ENCODE data around the gene DEFB108B.
"Not testable (repeated sequence)": the region's sequence is repeated elsewhere in the genome, so short reads cannot be mapped to it uniquely, and the experiment has no call there.

Gene DEFB108B

GRCh38 chr11:71843858-71844257 is 10.9 kb downstream of the DEFB108B start:
- TF ChIP-seq, protein P1, sequence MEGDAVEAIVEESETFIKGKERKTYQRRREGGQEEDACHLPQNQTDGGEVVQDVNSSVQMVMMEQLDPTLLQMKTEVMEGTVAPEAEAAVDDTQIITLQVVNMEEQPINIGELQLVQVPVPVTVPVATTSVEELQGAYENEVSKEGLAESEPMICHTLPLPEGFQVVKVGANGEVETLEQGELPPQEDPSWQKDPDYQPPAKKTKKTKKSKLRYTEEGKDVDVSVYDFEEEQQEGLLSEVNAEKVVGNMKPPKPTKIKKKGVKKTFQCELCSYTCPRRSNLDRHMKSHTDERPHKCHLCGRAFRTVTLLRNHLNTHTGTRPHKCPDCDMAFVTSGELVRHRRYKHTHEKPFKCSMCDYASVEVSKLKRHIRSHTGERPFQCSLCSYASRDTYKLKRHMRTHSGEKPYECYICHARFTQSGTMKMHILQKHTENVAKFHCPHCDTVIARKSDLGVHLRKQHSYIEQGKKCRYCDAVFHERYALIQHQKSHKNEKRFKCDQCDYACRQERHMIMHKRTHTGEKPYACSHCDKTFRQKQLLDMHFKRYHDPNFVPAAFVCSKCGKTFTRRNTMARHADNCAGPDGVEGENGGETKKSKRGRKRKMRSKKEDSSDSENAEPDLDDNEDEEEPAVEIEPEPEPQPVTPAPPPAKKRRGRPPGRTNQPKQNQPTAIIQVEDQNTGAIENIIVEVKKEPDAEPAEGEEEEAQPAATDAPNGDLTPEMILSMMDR (IDR thresholded peaks at IDR 0.05; ENCODE audit: control insufficient read depth, extremely low read depth, insufficient read depth): no peak
- DNase-seq (ENCODE audit: low read depth): no peak
- H3K4me3 ChIP-seq (ENCODE audit: low read depth, low read length): no peak overlapping the region

- not testable (repeated sequence) for DNase-seq (ENCODE audit: low read depth); H3K4me3 ChIP-seq (ENCODE audit: low read depth, low read length)
These were observed 20.9 kb downstream of the DEFB108B start for GRCh38 chr11:71853895-71854294.

- not testable (repeated sequence) for H3K4me3 ChIP-seq (ENCODE audit: low read depth, low read length); DNase-seq (ENCODE audit: low read depth)
These were observed 22.9 kb downstream of the DEFB108B start for GRCh38 chr11:71855880-71856279.

GRCh38 chr11:71860835-71861234 is 27.8 kb downstream of the DEFB108B start:
- not testable (repeated sequence) for H3K4me3 ChIP-seq (ENCODE audit: low read depth, low read length); DNase-seq (ENCODE audit: low read depth)

DNA sequence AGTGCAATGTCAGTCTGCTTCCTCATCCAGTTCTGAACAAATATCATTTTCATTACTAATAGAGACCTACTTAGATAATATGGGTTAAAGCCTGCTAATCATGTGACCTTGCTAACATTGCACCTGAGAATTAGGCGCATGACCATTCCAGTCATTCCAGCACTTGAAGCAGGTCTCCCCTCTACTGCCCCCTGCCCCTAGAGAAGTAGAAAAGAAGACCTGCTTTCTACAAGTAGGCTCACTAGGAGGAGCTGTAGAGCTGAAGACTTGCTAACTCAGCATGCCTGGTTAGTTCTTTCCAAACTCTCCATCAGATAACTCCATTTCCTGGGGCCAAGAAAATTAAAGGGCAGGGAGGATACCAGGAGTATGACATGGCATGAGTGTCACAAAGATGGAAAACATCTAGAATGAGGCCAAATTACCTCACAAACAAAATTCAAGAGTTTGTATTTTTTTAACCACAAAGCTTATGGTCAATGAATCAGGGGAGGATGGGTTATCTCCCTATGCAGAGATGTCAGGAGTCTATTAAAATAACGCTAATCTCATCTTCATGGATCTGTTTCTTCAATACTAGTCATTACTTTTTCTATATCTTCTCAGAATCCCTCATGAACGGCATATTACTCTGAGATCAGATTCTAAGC is 31.1 kb downstream of the DEFB108B start:
- not testable (repeated sequence) for H3K4me3 ChIP-seq (ENCODE audit: low read depth, low read length)
- TF ChIP-seq, protein P1 (IDR thresholded peaks at IDR 0.05; ENCODE audit: control insufficient read depth, extremely low read depth, insufficient read depth): peak; percentile 89
- peak; percentile 59 for DNase-seq (ENCODE audit: low read depth)

GRCh38 chr11:71867209-71867608 is 34.2 kb downstream of the DEFB108B start:
- DNase-seq (ENCODE audit: low read depth); H3K4me3 ChIP-seq (ENCODE audit: low read depth, low read length): not testable (repeated sequence)

DNA sequence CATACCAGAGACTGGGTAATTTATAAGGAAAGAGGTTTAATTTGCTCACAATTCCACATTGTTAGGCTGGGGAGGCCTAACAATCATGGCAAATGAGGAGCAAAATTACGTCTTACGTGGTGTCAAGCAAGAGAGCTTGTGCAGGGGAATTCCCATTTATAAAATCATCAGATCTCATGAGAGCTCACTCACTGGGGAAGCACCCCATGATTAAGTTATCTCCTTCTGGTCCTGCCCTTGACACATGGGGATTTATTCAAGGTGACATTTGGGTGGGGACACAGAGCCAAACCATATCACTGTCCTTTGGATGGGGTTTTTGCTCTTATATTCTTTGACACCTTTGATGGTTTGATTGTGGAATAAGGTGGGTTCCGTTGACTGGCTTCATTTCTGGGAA is 36.9 kb downstream of the DEFB108B start:
- not testable (repeated sequence) for DNase-seq (ENCODE audit: low read depth); H3K4me3 ChIP-seq (ENCODE audit: low read depth, low read length)

DNA sequence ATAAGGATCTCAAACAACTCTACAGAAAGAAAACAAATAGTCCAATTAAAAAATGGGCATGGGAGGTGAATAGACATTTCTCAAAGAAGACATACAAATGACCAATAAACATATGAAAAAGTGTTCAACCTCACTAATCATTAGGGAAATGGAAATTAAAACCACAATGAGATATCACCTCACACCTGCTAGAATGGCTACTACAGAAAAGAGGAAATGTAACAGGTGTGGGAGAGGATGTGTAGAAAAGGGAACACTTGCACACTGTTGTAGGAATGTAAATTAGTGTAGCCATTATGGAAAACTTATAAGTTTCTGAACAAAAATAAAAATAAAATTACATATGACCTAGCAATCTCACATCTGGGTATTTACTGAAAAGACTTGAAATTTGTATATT is 37.7 kb downstream of the DEFB108B start:
- H3K4me3 ChIP-seq (ENCODE audit: low read depth, low read length); DNase-seq (ENCODE audit: low read depth): not testable (repeated sequence)

GRCh38 chr11:71876262-71876661 is 43.3 kb downstream of the DEFB108B start:
- DNase-seq (ENCODE audit: low read depth); H3K4me3 ChIP-seq (ENCODE audit: low read depth, low read length): not testable (repeated sequence)

DNA sequence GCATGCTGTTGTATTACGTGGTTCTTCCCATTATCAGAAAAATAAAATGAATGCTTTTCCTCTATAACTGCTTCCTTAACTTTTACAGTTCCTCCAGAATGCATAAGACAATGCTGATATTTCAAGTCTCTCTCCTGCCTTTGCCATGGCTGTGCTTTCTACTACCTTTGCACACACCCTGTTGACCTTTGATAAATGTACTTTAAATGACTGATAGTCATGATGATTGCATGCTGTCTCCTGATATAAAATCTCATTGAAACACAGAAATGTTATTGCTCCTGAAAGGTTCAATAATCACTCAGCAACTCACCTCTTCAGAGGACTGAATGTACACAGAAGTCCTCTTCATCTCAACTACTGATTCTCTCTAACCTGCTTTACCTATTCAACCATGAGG is 45.1 kb downstream of the DEFB108B start, which contains the start of gene DEFB131B:
Gene DEFB131B, plus strand, starts transcription at position 395 of the 400 bp plus-strand sequence. Its CDS starts 0 bp downstream, at position 395.
- H3K4me3 ChIP-seq (ENCODE audit: low read depth, low read length); DNase-seq (ENCODE audit: low read depth): not testable (repeated sequence)

- not testable (repeated sequence) for H3K4me3 ChIP-seq (ENCODE audit: low read depth, low read length)
These were observed 52.8 kb downstream of the DEFB108B start for GRCh38 chr11:71885806-71886205.

More at GRCh38 chr11:71885806-71886205, 52.8 kb downstream of the DEFB108B start:
- DNase-seq (ENCODE audit: low read depth): not testable (repeated sequence)
